Measurements from ENCODE around the gene GRIFIN.

DNA sequence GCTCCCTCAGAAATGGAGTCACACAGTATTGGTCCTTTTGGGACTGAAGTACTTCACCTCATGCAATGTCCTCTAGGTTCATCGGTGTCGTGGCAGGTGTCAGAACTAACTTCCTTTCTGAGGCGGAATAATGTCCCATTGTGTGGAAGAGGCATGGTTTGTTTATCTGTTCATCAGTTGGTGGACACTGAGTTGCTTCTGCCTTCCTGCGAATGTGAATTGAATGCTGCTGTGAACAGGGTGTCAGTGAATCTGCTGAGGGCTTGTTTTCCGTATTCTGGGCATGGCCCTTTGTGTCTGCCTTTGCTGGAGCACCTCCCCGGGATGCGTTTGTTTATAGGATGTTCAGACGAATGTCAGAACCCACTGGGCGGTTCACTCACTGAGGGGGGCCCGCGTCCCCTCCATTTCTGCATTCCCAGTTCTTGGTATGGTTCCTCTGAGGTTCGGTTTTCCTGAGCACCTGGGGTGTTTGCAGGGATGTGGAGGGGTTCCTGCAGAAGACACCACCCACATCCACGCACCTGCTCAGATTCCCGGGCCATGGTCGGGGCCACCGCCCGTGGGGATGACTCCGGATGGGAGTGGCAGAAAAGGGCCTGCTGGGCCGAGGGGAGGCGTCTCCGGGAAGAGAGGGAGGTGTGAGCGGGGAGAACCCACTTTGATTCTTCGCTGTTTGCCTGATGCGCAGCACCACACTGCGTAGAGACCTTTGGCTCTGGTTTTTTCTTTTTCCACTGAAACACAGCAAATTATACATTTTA lies 39.7 kb downstream of the GRIFIN start:
- TF ChIP-seq, protein P1, sequence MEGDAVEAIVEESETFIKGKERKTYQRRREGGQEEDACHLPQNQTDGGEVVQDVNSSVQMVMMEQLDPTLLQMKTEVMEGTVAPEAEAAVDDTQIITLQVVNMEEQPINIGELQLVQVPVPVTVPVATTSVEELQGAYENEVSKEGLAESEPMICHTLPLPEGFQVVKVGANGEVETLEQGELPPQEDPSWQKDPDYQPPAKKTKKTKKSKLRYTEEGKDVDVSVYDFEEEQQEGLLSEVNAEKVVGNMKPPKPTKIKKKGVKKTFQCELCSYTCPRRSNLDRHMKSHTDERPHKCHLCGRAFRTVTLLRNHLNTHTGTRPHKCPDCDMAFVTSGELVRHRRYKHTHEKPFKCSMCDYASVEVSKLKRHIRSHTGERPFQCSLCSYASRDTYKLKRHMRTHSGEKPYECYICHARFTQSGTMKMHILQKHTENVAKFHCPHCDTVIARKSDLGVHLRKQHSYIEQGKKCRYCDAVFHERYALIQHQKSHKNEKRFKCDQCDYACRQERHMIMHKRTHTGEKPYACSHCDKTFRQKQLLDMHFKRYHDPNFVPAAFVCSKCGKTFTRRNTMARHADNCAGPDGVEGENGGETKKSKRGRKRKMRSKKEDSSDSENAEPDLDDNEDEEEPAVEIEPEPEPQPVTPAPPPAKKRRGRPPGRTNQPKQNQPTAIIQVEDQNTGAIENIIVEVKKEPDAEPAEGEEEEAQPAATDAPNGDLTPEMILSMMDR (IDR thresholded peaks at IDR 0.05; ENCODE audit: low read depth, low read length, poor library complexity, severe bottlenecking): no peak
- no peak for TF ChIP-seq EZH2phosphoT487 (IDR thresholded peaks at IDR 0.05; ENCODE audit: borderline replicate concordance, low read length)
